Prostate gland (tissue), 2 donors: Measurements from ENCODE around the gene BEST4. TPM values are rescaled to one million over a fixed set of nuclear protein-coding genes. Genes with fewer than 3 reads are reported as not detected.

Experiments used
- DNase-seq: peaks from one replicate; pipeline ENCODE4 v3.0.0-alpha.2; 2019; ENCODE audit warnings: low spot score
- H3K27ac ChIP-seq, 2 donors: fragments of 200-600 bp; sonication (generic); 2 replicates each; pipeline ENCODE4 v1.5.1; 2017 to 2019
- H3K27me3 ChIP-seq: fragments of 200-600 bp; sonication (generic); replicated peaks from 2 replicates; pipeline ENCODE4 v1.5.1; 2019; ENCODE audit not compliant: insufficient read depth
- H3K36me3 ChIP-seq, 2 donors: fragments of 200-600 bp; sonication (generic); 1 replicate in 1 of 2; 2 replicates in 1 of 2; pipeline versions ENCODE4 v1.5.1 to v1.8.1; 2017 to 2019
- H3K4me1 ChIP-seq: fragments of 200-600 bp; sonication (generic); replicated peaks from 2 replicates; pipeline ENCODE4 v1.5.1; 2019
- H3K4me3 ChIP-seq, 2 donors: fragments of 200-600 bp; sonication (generic); 2 replicates each; pipeline ENCODE4 v1.5.1; 2017 to 2019
- H3K9me3 ChIP-seq: fragments of 200-600 bp; sonication (generic); 2 replicates; pipeline ENCODE4 v1.5.1; 2017
- POLR2A ChIP-seq: fragments of 450-650 bp; IDR thresholded peaks from one replicate; pipeline ENCODE4 v1.6.1; 2016; ENCODE audit warnings: antibody characterized with exemption, mild to moderate bottlenecking
- POLR2AphosphoS5 ChIP-seq: sonication (generic); formaldehyde crosslinking; IDR thresholded peaks from one replicate; pipeline ENCODE4 v1.6.1; 2017; ENCODE audit warnings: antibody characterized with exemption
- WGBS: methylation state at CpG from one replicate; pipeline ENCODE4 v1.1.5; 2018; 5-methylcytosine and 5-hydroxymethylcytosine counted together
- intact Hi-C: fragments of 100-400 bp; cut with DNase I; formaldehyde crosslinking; loops from one replicate; pipeline ENCODE4 v1.14.2; 2022
- total RNA-seq, 2 donors: library from RNA; depleted of rRNA; stranded (reverse); fragments of >200 nt; gene quantifications; one replicate each; pipeline ENCODE4 v1.1.0, GENCODE V29; 2016
- TF ChIP-seq, protein P1 (sequence below), 4 experiments: fragments of 200-600 bp in 2 of 4; fragments of 450-650 bp in 2 of 4; sonication (generic) in 2 of 4; IDR thresholded peaks; 1 replicate in 3 of 4; 2 replicates in 1 of 4; pipeline ENCODE4 v1.5.1; 2016 to 2019; ENCODE audit warnings: antibody characterized with exemption in 4 of 4, mild to moderate bottlenecking in 2 of 4, moderate library complexity in 2 of 4

BEST4 gene
- total RNA-seq, 2 donors from 2014 or later = not detected

DNA sequence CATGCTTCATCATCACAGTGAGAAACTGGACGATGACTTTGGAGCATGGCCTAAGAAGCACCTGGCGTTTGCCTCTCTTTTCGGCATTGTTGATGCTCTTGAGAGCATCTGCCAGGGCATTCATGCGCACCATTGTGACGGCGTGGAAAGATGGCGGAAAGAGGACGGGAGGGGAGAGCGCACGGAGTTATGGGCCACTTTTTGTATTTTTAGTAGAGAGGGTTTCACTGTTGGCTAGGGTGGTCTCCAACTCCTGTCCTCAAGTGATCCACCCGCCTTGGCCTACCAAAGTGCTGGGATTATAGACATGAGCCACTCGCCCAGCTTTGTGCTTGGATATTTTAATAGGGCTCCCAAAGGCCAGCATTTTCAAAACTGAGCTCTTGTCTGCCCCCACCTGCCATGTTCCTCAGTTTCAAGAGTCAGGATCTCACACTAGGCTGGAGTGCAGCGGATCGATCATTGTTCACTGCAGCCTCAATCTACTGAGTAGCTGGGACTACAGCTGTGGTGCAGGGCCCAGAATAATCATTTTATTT is 7.3 kb downstream of the BEST4 start:
- no peaks in the 10 kb centered on the region for H3K27me3 ChIP-seq
- intact Hi-C loops = no loop called here
- no peak overlapping the region for H3K4me3 ChIP-seq
- DNase-seq = no peak
- peaks cover 5% of the 10 kb centered on the region for H3K4me1 ChIP-seq
- no peaks in the 10 kb centered on the region for H3K9me3 ChIP-seq
- peaks cover 4 to 5% of the 10 kb centered on the region in 2 donors for H3K36me3 ChIP-seq
- 84% methylated on average over 14 of the region's 14 CpGs for WGBS
- no peak for TF ChIP-seq POLR2AphosphoS5
- no peak for TF ChIP-seq POLR2A
- TF ChIP-seq, protein P1, sequence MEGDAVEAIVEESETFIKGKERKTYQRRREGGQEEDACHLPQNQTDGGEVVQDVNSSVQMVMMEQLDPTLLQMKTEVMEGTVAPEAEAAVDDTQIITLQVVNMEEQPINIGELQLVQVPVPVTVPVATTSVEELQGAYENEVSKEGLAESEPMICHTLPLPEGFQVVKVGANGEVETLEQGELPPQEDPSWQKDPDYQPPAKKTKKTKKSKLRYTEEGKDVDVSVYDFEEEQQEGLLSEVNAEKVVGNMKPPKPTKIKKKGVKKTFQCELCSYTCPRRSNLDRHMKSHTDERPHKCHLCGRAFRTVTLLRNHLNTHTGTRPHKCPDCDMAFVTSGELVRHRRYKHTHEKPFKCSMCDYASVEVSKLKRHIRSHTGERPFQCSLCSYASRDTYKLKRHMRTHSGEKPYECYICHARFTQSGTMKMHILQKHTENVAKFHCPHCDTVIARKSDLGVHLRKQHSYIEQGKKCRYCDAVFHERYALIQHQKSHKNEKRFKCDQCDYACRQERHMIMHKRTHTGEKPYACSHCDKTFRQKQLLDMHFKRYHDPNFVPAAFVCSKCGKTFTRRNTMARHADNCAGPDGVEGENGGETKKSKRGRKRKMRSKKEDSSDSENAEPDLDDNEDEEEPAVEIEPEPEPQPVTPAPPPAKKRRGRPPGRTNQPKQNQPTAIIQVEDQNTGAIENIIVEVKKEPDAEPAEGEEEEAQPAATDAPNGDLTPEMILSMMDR (IDR thresholded peaks at IDR 0.05) = no peak
- H3K27ac ChIP-seq = no peak overlapping the region

DNA sequence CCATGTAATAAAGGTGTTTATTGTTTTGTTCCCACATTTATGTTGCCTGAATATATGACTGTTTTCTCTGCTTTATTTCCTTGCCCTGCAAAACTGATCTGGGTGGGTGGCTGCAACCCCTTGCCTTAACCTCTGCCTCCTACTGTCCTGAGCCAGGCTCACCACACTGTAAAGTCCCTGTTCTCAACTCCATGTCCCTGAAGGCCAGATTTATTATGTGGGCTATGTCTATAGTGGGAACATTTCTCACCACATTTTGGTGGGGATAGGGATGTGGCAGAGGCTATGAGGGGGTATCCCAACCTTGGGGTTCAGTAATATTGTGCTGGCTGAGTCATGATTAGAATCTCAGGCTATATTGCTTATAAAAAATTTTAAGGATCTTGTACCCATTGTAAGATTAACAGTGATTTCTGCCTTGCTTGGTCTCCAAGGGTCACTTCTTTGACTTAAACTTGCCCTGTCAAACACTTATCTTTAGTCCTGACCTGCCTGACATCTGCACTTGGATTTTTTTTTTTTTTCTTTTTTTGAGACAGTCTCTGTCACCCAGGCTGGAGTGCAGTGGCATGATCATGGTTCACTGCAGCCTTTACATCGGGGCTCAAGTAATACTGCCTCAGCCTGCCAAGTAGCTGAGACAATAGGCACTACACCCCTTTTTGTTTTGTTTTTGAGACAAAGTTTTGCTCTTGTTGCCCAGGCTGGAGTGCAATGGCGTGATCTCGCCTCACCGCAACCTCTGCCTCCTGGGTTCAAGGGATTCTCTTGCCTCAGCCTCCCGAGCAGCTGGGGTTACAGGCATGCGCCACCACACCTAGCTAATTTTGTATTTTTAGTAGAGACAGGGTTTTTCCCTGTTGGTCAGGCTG is 9.0 kb downstream of the BEST4 start:
- Histone ChIP-seq H3K9me3 (no peaks in the 10 kb centered on the region), H3K4me1 (peaks cover 5% of the 10 kb centered on the region), H3K36me3 (peaks cover 4 to 5% of the 10 kb centered on the region in 2 donors), H3K27me3 (no peaks in the 10 kb centered on the region), H3K4me3 (no peak overlapping the region), H3K27ac (no peak overlapping the region)
- DNase-seq = no peak
- intact Hi-C loops = loop anchor here (5.0 to 10.0 kb wide), 2 partner anchors 233 to 526 kb away; partner anchors contain the start of genes HECTD3 and UROD
- TF ChIP-seq POLR2AphosphoS5 (no peak), POLR2A (no peak)
- TF ChIP-seq, protein P1 (IDR thresholded peaks at IDR 0.05) = no peak
- 93% methylated on average over 6 of the region's 6 CpGs for WGBS

DNA sequence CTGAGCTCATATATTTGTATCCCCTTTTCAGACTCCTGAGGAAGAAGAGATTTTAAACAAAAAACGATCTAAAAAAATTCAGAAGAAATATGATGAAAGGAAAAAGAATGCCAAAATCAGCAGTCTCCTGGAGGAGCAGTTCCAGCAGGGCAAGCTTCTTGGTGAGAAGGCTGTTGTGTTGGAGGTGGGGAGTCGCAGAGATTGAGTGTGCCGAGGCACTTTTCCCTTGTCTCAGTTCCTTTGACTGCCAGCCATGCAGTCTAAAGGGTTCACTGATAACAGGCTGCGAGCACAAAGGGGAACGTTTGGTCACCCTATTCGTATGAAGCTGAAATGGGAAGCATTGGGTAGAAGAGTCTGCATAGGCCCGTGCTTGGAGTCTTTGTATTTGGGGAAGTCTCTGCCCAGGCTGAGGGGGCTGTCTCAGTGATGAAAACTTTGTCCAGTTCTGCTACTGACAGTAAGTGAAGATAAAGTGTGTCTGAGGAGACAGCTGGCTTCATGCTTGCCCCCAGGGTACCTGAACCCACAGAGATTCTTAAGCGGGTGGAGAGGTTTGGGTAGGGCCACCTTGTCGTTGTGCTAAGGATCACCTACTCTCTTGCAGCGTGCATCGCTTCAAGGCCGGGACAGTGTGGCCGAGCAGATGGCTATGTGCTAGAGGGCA is 9.9 kb downstream of the BEST4 start:
- intact Hi-C loops = loop anchor here (5.0 to 10.0 kb wide), 2 partner anchors 234 to 527 kb away; partner anchors contain the start of genes HECTD3 and UROD
- no peak overlapping the region for H3K27ac ChIP-seq
- H3K36me3 ChIP-seq = peaks cover 4 to 5% of the 10 kb centered on the region in 2 donors
- no peaks in the 10 kb centered on the region for H3K27me3 ChIP-seq
- H3K4me1 ChIP-seq = peaks cover 5% of the 10 kb centered on the region
- no peaks in the 10 kb centered on the region for H3K9me3 ChIP-seq
- DNase-seq = no peak
- no peak for TF ChIP-seq POLR2A
- TF ChIP-seq POLR2AphosphoS5 = no peak
- TF ChIP-seq, protein P1 (IDR thresholded peaks at IDR 0.05) = no peak
- WGBS = 75% methylated on average over 13 of the region's 13 CpGs
- no peak overlapping the region for H3K4me3 ChIP-seq

DNA sequence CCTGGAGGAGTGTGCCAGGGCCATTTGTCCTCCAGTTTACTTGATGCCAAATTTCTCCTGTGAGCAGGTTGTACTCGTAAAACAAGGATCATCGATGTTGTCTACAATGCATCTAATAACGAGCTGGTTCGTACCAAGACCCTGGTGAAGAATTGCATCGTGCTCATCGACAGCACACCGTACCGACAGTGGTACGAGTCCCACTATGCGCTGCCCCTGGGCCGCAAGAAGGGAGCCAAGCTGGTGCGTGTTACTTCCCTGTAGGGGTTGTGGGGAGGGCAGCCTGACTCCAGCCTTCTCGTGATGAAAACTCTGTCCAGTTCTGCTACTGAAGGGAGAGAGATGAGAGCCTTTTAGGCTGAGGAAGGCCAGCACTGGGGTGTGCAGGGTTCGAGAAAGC is 10.4 kb downstream of the BEST4 start:
- H3K36me3 ChIP-seq = peaks cover 4 to 5% of the 10 kb centered on the region in 2 donors
- no peaks in the 10 kb centered on the region for H3K27me3 ChIP-seq
- DNase-seq = no peak
- intact Hi-C loops = loop anchor here (5.0 to 10.0 kb wide), 2 partner anchors 235 to 527 kb away; partner anchors contain the start of genes HECTD3 and UROD
- H3K4me1 ChIP-seq = peaks cover 5% of the 10 kb centered on the region
- no peak overlapping the region for H3K4me3 ChIP-seq
- no peak for TF ChIP-seq POLR2A
- TF ChIP-seq, protein P1 (IDR thresholded peaks at IDR 0.05) = no peak
- no peak for TF ChIP-seq POLR2AphosphoS5
- no peaks in the 10 kb centered on the region for H3K9me3 ChIP-seq
- 66% methylated on average over 14 of the region's 14 CpGs for WGBS
- no peak overlapping the region for H3K27ac ChIP-seq
